WI38 (cell line): ENCODE data around the gene PIP5K1C.

Experiments
- H3K4me3 ChIP-seq: 2 replicates; pipeline ENCODE4 v1.5.1; 2011; ENCODE audit warnings: low read depth, mild to moderate bottlenecking, control low read depth, low read length
- CTCF ChIP-seq: IDR thresholded peaks from 2 replicates; pipeline ENCODE4 v1.5.1; 2012; ENCODE audit warnings: low read depth, mild to moderate bottlenecking, control low read depth, low read length

Gene PIP5K1C

GRCh38 chr19:3700242-3701032 is at the start of gene PIP5K1C:
Gene PIP5K1C (minus strand): TSS chr19:3700468. CDS start chr19:3700390, 78 bp downstream.
- TF ChIP-seq CTCF, result peak; percentile 60
- peak within 1 kb of the TSS; percentile 86 for H3K4me3 ChIP-seq

- TF ChIP-seq CTCF, result no peak
- H3K4me3 ChIP-seq, result no peak overlapping the region
Observed at GRCh38 chr19:3748965-3749364, 48.7 kb upstream of the PIP5K1C start.

GRCh38 chr19:3746371-3747056 is 46.2 kb upstream of the PIP5K1C start:
- TF ChIP-seq CTCF, result no peak
- no peak overlapping the region for H3K4me3 ChIP-seq

- no peak overlapping the region for H3K4me3 ChIP-seq
- TF ChIP-seq CTCF, result no peak
Observed at GRCh38 chr19:3745363-3746045, 45.2 kb upstream of the PIP5K1C start.

- no peak for TF ChIP-seq CTCF
- H3K4me3 ChIP-seq, result no peak overlapping the region
Observed at GRCh38 chr19:3743486-3743885, 43.2 kb upstream of the PIP5K1C start.

- no peak overlapping the region for H3K4me3 ChIP-seq
- TF ChIP-seq CTCF, result no peak
Observed at GRCh38 chr19:3740431-3740830, 40.2 kb upstream of the PIP5K1C start.
